Cardiac septum (tissue), 1 donor: ENCODE results near the gene ZP1. TPM values are rescaled to one million over a fixed set of nuclear protein-coding genes. Genes with fewer than 3 reads are reported as not detected.

ENCODE experiments used
- DNase-seq: peaks from one replicate; pipeline ENCODE4 v3.0.0-alpha.2; 2020; ENCODE audit warnings: low spot score
- intact Hi-C: fragments of 100-400 bp; cut with DNase I; formaldehyde crosslinking; loops from one replicate; pipeline ENCODE4 v1.14.0; 2022
- total RNA-seq: library from RNA; stranded (reverse); fragmentation: NEBNext Ultra II Directional; extraction: Animal tissue kit (Norgen Biotek cat#: 25700); gene quantifications from one replicate; pipeline ENCODE4 v1.2.1, GENCODE V29; 2021
- donor health status: DM: no; HTN: no; CAD: no.

ZP1 gene
- total RNA-seq, 1 donor from 2014 or later = not detected

- DNase-seq = no peak
- intact Hi-C loops = no loop called here
Observed at GRCh38 chr11:60872961-60873524, 5.7 kb downstream of the ZP1 start.

GRCh38 chr11:60873533-60873932 lies 6.2 kb downstream of the ZP1 start:
- no peak for DNase-seq
- intact Hi-C loops = no loop called here

- DNase-seq = no peak
- intact Hi-C loops = no loop called here
Observed at GRCh38 chr11:60874421-60875365, 7.4 kb downstream of the ZP1 start.

DNA sequence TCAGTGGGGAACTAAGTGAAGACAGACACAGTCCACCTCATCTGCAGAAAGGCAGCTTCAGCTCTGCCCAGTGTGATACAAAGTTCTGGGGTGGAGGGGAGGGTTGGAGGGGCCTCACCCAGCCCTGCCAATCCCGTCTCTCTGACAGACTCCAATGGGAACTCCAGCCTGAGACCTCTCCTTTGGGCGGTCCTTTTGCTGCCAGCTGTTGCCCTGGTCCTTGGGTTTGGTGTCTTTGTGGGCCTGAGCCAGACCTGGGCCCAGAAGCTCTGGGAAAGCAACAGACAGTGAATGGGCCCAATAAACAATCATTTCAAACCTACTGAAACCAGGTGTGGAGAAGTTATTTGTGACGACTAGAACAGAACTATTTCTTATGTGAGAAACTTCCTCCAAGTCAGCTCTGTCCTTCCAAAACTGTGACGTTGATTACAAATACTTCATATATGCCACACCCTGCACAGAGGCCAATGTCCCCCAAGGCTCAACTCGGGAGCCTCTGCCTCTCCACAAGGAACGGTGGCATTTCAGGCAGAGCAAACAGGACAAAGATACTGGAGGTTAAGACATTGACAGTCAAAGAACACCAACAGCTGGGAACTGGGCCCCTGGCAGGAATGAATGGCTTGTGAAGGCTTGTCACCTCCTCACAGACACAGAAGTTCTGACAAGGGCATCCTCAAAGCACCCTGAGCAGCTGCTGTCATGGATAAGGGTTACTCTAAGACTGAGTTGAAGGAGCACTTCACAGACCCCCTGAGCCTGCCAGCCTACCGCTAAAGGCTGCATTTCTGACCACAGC lies 8.2 kb downstream of the ZP1 start:
- intact Hi-C loops = no loop called here
- no peak for DNase-seq

DNA sequence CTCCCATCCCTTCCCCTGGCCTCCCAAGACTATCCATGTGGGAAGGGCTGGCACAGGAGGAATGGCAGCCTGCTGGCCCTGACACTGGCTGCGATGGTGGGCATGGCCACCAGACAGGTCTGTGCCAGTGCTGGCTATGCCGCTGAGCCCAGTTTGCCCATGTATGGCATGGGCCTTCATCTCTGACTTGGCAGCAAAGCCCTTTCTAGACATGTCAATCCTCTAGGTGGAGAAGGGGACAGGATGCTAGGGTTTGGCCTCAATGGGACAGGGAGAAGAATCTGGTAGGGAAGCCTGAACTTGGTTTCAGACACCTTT lies 8.8 kb downstream of the ZP1 start:
- intact Hi-C loops = no loop called here
- DNase-seq = no peak

GRCh38 chr11:60878245-60879101 lies 11.1 kb downstream of the ZP1 start:
- intact Hi-C loops = no loop called here
- no peak for DNase-seq

DNA sequence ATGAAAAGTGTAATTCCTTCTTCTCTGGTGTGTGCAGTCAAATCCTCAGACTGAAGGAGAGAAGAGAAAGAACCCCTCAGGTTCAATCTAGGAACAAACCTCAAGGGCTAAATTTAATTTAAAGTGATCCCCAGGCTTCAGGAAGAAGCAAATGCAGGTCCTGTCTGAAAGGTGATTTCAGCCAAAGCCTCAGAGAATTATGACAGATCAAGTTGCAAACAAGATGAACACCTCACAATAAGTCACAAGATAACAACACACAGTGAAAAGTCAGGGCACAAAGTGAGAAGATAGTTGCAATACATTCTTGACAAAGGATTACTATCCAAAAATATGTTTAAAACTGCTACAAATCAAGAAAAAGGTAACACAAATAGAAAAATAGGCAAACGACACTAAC lies 11.8 kb downstream of the ZP1 start:
- no peak for DNase-seq
- intact Hi-C loops = no loop called here

- intact Hi-C loops = no loop called here
Observed at GRCh38 chr11:60879971-60880588, 12.7 kb downstream of the ZP1 start.

DNA sequence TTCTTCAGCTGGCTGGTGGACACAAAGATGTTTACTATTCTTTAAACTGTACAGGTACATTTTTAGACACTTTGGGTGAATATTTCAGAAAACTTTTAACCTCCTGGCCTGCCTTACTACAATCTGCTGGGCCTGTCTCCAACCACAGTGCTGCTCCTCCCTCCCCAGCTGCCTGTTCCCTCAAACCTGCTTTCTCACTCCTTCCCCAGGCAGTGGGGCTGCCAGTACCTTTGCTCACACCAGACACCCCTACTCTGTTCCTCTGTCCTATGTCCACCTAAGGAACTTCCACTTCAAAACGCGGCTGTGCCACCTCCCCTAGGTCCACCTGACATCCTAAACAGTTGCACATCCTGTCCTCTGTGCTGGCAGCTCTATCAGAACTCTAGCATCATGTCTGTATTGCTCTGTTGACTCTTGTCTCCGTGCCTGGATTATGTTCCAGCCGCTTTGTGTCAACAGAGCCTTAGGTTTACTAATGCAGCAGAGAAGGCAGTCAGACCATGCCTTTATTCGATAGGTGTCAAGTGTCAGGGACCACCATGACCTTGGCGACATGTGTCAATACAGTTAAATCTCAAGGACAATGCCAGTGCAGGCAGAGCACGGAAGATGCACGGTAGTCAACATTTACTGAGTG lies 13.4 kb downstream of the ZP1 start:
- intact Hi-C loops = no loop called here
- DNase-seq = no peak

More at GRCh38 chr11:60879971-60880588, 12.7 kb downstream of the ZP1 start:
- DNase-seq = no peak

DNA sequence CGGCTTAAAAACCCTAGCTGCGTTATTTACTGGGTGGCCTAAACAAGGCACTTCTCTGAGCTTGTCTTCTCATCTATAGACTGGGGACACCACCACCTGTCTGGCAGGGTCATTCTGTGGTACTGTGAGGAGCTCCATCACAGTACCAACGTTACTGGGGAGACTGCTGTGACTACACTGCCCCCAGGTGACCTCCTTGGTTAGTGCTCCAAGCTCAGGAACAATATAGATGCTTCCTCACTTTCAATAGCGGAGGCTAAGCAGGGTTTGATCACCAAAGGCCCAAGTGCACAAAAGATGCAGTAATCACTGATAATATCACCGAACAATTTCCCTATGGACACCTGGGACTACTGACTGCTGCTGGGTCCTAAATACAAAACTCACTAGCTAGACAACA lies 20.2 kb downstream of the ZP1 start:
- intact Hi-C loops = loop anchor here (2.0 to 5.0 kb wide), 2 partner anchors 57 to 110 kb away; no protein-coding TSS in a partner anchor
- DNase-seq = no peak

- no peak for DNase-seq
- intact Hi-C loops = loop anchor here (5.0 kb wide), 1 partner anchor 113 kb away; no protein-coding TSS in a partner anchor
Observed at GRCh38 chr11:60889869-60890311, 22.5 kb downstream of the ZP1 start.

DNA sequence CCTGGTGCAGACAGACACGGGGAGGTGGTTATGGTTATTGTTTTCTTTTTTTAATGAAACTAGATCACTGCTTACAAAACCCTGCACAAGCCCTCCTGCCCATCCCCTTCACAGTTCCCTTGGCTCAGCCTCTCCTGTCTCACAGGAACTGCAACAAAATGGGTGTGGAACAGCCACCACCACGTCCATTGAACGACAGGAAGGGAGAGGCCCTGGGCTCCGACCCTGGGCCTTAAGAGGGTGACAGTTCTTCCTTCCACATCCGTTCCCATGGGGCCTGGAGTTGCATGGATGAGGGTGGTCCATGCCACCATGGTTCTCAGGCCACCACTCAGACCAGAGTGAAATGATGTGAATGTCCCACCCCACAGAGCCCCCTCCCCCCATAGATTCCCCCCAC lies 23.4 kb downstream of the ZP1 start:
- intact Hi-C loops = no loop called here
- DNase-seq = no peak

GRCh38 chr11:60891103-60891741 lies 23.9 kb downstream of the ZP1 start:
- no peak for DNase-seq
- intact Hi-C loops = no loop called here

DNA sequence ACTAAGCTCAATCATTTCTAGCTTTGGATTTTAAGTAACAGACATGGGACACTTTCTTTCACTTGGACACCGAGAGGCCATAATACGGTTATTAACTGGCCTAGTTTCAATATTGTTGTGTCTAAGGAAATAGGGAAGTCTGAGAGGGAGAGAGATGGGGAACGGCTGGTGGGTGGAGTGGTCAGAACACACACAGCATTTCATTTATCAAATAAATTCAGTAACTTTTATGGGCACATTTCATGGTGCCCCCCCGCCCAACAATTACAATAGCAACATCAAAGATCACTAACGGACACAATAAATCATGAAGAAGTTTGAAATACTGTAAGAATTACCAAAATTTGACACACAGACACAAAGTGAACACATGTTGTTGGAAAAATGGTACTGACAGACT lies 28.3 kb downstream of the ZP1 start:
- intact Hi-C loops = loop anchor here (5.0 kb wide), 1 partner anchor 113 kb away; no protein-coding TSS in a partner anchor

GRCh38 chr11:60897496-60897895 lies 30.2 kb downstream of the ZP1 start:
- no peak for DNase-seq
- intact Hi-C loops = loop anchor here (5.0 kb wide), 1 partner anchor 115 kb away; no protein-coding TSS in a partner anchor

More for the DNA sequence above, 28.3 kb downstream of the ZP1 start:
- DNase-seq = no peak

DNA sequence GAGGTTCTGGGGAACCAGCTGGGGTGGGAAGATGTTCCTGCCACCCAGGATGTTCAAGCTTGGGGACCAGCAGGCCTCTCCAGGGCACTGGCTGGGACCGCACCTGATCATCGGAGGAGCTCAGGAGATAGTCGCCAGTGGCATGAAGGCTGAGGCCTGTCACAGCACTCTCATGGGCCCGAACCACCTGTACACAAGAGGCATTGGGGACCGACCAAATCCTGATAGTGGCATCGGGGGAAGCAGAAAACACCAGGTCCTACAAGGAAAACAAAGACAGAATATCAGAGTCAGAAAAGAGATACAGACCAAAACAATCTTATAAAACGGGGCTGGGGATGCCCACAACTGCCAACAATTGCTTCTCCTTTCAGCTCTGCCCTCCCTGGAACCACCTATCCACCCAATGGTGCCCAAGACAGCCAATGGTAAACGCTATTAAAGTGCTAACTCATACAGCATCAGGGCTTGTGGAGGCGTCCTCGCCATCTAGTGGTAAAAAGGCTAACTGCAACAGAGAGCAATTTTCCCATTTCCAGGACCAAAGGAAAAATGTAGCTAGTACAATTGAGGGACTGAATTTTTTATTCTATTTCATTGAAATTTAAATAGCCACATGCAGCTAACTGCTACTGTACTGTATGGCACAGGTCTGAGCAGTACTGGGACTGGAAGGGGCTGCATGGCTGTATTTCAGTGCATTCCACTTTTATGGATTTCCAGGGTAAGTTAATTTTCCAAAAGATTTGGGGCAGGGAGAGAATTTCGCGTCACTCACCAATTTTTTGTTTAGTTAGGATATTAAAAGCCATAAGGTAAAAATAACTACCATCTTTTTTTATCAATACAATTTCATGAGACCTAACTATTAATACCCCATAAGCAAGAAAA lies 31.9 kb downstream of the ZP1 start:
- no peak for DNase-seq
- intact Hi-C loops = loop anchor here (2.0 to 5.0 kb wide), 2 partner anchors 68 to 117 kb away; no protein-coding TSS in a partner anchor

GRCh38 chr11:60899977-60900376 lies 32.6 kb downstream of the ZP1 start:
- intact Hi-C loops = loop anchor here (2.0 to 5.0 kb wide), 2 partner anchors 69 to 118 kb away; no protein-coding TSS in a partner anchor
- DNase-seq = no peak
